GM12873 (cell line): Measurements from ENCODE around the gene BAZ1B.

ENCODE experiments used
- TF ChIP-seq, protein P1 (sequence below): IDR thresholded peaks from 2 replicates; pipeline ENCODE4 v1.5.1; 2012; ENCODE audit warnings: low read depth, mild to moderate bottlenecking, moderate library complexity, low read length, control low read depth; ENCODE audit not compliant: insufficient read depth; ENCODE audit errors: missing control alignments

Gene BAZ1B

DNA sequence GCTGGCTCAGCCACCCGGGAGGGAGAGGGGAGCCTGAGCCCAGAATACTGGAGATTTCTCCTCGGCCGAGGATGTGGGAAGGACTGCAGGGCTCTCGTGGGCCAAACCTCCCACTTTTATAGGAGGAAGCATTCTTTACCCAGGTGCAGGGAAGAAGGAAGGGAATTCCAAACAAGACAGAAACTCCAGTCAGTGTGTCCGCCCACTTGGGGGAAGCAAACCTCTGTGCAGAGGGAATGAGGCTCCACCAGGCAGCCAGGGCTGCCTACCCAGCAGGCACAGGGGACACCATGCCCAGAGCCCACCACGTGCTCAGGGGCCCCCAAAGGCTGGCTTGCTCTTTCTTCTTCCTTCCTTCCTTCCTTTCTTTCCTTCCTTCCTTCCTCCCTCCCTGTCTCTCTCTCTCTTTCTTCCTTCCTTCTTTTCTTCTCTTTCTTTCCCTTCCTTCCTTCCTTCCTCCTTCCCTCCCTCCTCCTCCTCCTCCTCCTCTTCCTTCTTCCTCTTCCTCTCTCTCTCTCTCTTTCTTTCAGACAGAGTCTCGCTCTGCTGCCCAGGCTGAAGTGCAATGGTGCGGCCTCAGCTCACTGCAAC is 103.9 kb downstream of the BAZ1B start:
- TF ChIP-seq, protein P1, sequence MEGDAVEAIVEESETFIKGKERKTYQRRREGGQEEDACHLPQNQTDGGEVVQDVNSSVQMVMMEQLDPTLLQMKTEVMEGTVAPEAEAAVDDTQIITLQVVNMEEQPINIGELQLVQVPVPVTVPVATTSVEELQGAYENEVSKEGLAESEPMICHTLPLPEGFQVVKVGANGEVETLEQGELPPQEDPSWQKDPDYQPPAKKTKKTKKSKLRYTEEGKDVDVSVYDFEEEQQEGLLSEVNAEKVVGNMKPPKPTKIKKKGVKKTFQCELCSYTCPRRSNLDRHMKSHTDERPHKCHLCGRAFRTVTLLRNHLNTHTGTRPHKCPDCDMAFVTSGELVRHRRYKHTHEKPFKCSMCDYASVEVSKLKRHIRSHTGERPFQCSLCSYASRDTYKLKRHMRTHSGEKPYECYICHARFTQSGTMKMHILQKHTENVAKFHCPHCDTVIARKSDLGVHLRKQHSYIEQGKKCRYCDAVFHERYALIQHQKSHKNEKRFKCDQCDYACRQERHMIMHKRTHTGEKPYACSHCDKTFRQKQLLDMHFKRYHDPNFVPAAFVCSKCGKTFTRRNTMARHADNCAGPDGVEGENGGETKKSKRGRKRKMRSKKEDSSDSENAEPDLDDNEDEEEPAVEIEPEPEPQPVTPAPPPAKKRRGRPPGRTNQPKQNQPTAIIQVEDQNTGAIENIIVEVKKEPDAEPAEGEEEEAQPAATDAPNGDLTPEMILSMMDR, result no peak

GRCh38 chr7:73397521-73398281 is 124.4 kb downstream of the BAZ1B start:
- TF ChIP-seq, protein P1, result no peak

- TF ChIP-seq, protein P1, result no peak
Observed at GRCh38 chr7:73395538-73396503, 126.3 kb downstream of the BAZ1B start.

- TF ChIP-seq, protein P1, result no peak
Observed at GRCh38 chr7:73394422-73394821, 127.7 kb downstream of the BAZ1B start.

GRCh38 chr7:73391396-73391795 is 130.7 kb downstream of the BAZ1B start:
- TF ChIP-seq, protein P1, result no peak
